HL-60/S4 treated with phorbol 12-myristate 13-acetate at 8.2 ng/mL for 4 days and 3 days (cell line): Measurements from ENCODE around the gene OR6C2.
"Not testable (repeated sequence)": the region's sequence is repeated elsewhere in the genome, so short reads cannot be mapped to it uniquely, and the experiment has no call there.

ENCODE experiments used
- in situ Hi-C: fragments of 300-500 bp; cut with MboI; formaldehyde crosslinking; loops from 2 replicates; pipeline ENCODE4 v1.15.0; 2022; ENCODE audit warnings: low sequenced_read_pairs

The OR6C2 gene

GRCh38 chr12:55470088-55470829 is 26.4 kb downstream of the OR6C2 start, which contains the start of gene OR6C70:
Gene OR6C70, minus strand, starts transcription at chr12:55470138. Its CDS starts 0 bp downstream, at chr12:55470138.
- in situ Hi-C loops = no loop called here

DNA sequence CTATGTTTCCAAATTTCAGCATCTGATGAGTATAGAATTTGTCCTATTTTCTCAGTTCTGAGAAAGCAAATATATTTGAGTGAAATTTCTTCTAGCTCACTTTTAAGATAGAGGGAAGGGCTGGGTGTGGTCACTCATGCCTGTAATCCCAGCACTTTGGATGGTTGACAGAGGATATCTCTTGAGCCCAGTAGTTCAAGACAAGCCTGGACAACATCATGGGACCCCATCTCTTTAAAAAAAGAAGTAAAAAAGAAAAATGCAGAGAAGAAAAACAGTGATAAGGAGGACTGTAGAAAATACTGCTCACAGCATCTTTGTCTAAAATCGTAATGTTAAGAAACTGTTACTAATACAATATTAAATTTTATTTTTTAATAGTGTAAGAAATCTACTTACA is 28.4 kb downstream of the OR6C2 start:
- in situ Hi-C loops = no loop called here

- in situ Hi-C loops = not testable (repeated sequence)
Observed at GRCh38 chr12:55479136-55479535, 35.3 kb downstream of the OR6C2 start.

DNA sequence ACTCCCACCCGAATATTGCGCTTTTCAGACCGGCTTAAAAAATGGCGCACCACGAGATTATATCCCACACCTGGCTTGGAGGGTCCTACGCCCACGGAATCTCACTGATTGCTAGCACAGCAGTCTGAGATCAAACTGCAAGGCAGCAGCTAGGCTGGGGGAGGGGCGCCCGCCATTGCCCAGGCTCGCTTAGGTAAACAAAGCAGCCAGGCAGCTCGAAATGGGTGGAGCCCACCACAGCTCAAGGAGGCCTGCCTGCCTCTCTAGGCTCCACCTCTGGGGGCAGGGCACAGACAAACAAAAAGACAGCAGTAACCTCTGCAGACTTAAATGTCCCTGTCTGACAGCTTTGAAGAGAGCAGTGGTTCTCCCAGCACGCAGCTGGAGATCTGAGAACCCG is 40.4 kb downstream of the OR6C2 start:
- in situ Hi-C loops = not testable (repeated sequence)

DNA sequence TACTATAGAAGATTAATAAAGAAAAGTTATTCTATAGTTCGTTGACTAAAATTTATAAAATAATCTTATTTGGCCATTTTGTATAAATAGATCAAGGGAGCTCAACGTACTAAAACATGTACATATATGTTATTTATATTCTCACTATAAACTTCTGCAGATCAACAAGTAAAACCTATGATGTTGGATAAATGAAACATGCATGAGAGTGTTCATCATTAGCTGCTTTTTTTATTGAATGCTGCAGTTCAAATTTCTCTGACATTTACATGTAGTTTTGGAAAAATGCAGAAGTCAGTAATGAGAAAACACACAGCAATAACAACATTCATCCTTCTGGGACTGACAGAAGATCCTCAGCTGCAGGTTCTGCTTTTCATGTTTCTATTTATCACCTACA is 48.2 kb downstream of the OR6C2 start, which contains the start of gene OR6C68:
TSS of gene OR6C68 (plus strand) at position 301 of the 400 bp plus-strand sequence. CDS start at position 301, 0 bp downstream.
- in situ Hi-C loops = no loop called here

DNA sequence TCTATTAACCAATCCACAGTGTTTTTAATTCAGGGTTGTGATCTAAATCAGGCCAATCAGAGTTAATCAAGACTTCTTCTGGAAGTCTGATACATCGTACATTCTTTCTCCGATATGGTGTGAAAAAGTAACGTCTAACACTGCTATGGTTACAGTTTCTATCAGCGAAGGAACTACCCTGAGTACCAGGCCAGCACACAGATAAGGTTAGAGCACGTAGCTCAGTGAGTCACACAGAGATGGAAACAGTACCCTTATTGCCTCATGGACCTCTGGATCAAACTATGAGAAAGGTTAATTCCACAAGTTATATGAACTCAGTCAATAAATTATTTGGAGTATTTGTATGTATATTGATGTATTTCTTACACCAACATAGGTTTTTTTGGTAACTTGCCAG is 51.6 kb downstream of the OR6C2 start:
- in situ Hi-C loops = no loop called here

- in situ Hi-C loops = no loop called here
Observed at GRCh38 chr12:55499231-55499630, 55.4 kb downstream of the OR6C2 start.

GRCh38 chr12:55499810-55500252 is 56.0 kb downstream of the OR6C2 start:
- in situ Hi-C loops = no loop called here

GRCh38 chr12:55501601-55502000 is 57.7 kb downstream of the OR6C2 start:
- in situ Hi-C loops = no loop called here
